Measurements from ENCODE around the gene FAM83D. TPM values are rescaled to one million over a fixed set of nuclear protein-coding genes. Genes with fewer than 3 reads are reported as not detected.

FAM83D gene
- total RNA-seq, 1 donor from 2014 or later: 0.77 TPM

GRCh38 chr20:38897267-38897666, 28.9 kb upstream of the FAM83D start:
- Histone ChIP-seq H3K36me3 (peaks cover 6% of the 10 kb centered on the region), H3K9me3 (replicated peaks) (no peaks in the 10 kb centered on the region), H3K27me3 (ENCODE audit: low read depth) (peaks cover 16% of the 10 kb centered on the region), H3K4me3 (no peak overlapping the region), H3K4me1 (peaks cover 20% of the 10 kb centered on the region), H3K27ac (replicated peaks) (no peak overlapping the region)
- intact Hi-C loops (cut with micrococcal nuclease): no loop called here
- no peak for DNase-seq
- TF ChIP-seq CTCF (IDR thresholded peaks at IDR 0.05; ENCODE audit: borderline replicate concordance): no peak

GRCh38 chr20:38900606-38901005, 25.6 kb upstream of the FAM83D start:
- DNase-seq: no peak
- TF ChIP-seq CTCF (IDR thresholded peaks at IDR 0.05; ENCODE audit: borderline replicate concordance): no peak
- intact Hi-C loops (cut with micrococcal nuclease): no loop called here

DNA sequence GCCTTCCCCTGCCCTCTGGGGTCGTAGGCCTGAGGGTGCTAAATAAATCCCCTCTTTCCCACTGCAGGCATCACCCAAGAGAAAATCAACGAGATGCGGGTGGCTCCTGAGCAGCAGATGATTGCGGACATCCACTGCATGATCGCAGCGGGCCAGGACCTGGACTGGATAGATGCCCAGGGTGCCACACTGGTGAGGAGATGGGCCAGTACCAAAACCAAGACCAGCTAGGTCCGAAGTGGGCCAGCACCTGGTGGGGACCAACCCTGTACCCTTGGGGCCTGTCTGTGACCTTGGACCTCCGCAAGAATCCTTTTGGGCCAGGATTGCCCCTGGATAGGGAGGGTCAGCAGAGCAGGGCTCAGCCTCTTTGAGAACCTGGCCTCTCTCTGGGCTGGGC, 23.6 kb upstream of the FAM83D start:
- Histone ChIP-seq H3K27ac (replicated peaks) (no peak overlapping the region), H3K9me3 (replicated peaks) (peaks cover 18% of the 10 kb centered on the region), H3K27me3 (ENCODE audit: low read depth) (peaks cover 13% of the 10 kb centered on the region), H3K4me3 (no peak overlapping the region), H3K36me3 (peaks cover 25% of the 10 kb centered on the region), H3K4me1 (no peaks in the 10 kb centered on the region)
- no peak for DNase-seq
- TF ChIP-seq CTCF (IDR thresholded peaks at IDR 0.05; ENCODE audit: borderline replicate concordance): no peak
- intact Hi-C loops (cut with micrococcal nuclease): no loop called here

More at GRCh38 chr20:38900606-38901005, 25.6 kb upstream of the FAM83D start:
- Histone ChIP-seq H3K36me3 (peaks cover 30% of the 10 kb centered on the region), H3K27me3 (ENCODE audit: low read depth) (peaks cover 13% of the 10 kb centered on the region), H3K9me3 (replicated peaks) (peaks cover 13% of the 10 kb centered on the region), H3K4me1 (no peaks in the 10 kb centered on the region), H3K4me3 (no peak overlapping the region), H3K27ac (replicated peaks) (no peak overlapping the region)

DNA sequence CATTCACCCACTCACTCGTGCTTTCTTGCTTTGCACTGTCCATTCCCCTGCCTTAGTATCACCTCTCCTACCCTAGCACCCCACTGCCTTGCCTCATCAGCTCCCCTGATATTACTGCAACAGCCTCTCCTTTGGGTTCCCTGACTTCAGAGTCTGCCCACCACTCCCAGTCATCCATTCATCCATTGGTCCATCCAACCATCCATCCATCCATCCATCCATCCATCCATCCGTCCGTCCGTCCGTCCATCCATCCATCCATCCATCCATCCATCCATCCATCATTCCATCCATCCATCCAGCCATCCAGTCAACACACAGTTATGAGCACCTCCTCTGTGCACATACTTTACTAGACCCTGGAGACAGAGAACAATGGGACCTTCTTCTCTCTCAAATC, 22.9 kb upstream of the FAM83D start:
- peaks cover 18% of the 10 kb centered on the region for H3K9me3 ChIP-seq (replicated peaks)
- H3K27me3 ChIP-seq (ENCODE audit: low read depth): peaks cover 13% of the 10 kb centered on the region
- TF ChIP-seq CTCF (IDR thresholded peaks at IDR 0.05; ENCODE audit: borderline replicate concordance): no peak
- H3K36me3 ChIP-seq: peaks cover 30% of the 10 kb centered on the region
- no peak overlapping the region for H3K4me3 ChIP-seq
- DNase-seq: no peak
- intact Hi-C loops (cut with micrococcal nuclease): no loop called here
- H3K4me1 ChIP-seq: no peaks in the 10 kb centered on the region
- H3K27ac ChIP-seq (replicated peaks): no peak overlapping the region

DNA sequence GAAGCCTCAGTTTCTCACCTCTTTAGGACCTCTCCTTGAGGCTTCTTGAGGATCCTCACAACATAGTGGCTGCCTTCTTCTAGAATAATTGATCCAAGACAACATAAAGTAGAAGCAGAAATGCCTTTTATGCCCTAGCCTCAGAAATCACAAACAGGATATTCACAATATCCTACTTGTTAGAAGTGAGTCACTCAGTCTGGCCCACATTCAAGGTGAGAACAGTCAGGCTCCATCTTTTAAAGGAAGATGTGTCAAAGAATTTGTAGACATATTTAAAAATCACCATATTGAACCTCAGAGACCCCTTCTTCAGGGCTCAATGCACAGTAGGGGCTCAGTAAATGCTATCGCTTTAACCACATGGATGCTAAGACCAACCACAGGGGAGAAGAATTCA, 20.8 kb upstream of the FAM83D start:
- DNase-seq: no peak
- peaks cover 34% of the 10 kb centered on the region for H3K36me3 ChIP-seq
- H3K4me3 ChIP-seq: no peak overlapping the region
- H3K9me3 ChIP-seq (replicated peaks): peaks cover 18% of the 10 kb centered on the region
- intact Hi-C loops (cut with micrococcal nuclease): no loop called here
- H3K27ac ChIP-seq (replicated peaks): no peak overlapping the region
- no peaks in the 10 kb centered on the region for H3K4me1 ChIP-seq
- TF ChIP-seq CTCF (IDR thresholded peaks at IDR 0.05; ENCODE audit: borderline replicate concordance): no peak
- H3K27me3 ChIP-seq (ENCODE audit: low read depth): peaks cover 13% of the 10 kb centered on the region

All from left ventricle myocardium inferior (tissue), 1 donor.